Astrocyte (in vitro differentiated cells and primary cell): ENCODE data around the gene E2F1.

Experiments
- EZH2 ChIP-seq: IDR thresholded peaks from 2 replicates; pipeline ENCODE4 v1.6.1; 2012; ENCODE audit warnings: mild to moderate bottlenecking, low read length, inconsistent platforms; ENCODE audit not compliant: insufficient read depth
- TF ChIP-seq, protein P1 (sequence below): IDR thresholded peaks from 2 replicates; pipeline ENCODE4 v1.5.1; 2011; ENCODE audit warnings: low read depth, mild to moderate bottlenecking, inconsistent platforms, low read length, moderate library complexity; ENCODE audit not compliant: insufficient read depth

DNA sequence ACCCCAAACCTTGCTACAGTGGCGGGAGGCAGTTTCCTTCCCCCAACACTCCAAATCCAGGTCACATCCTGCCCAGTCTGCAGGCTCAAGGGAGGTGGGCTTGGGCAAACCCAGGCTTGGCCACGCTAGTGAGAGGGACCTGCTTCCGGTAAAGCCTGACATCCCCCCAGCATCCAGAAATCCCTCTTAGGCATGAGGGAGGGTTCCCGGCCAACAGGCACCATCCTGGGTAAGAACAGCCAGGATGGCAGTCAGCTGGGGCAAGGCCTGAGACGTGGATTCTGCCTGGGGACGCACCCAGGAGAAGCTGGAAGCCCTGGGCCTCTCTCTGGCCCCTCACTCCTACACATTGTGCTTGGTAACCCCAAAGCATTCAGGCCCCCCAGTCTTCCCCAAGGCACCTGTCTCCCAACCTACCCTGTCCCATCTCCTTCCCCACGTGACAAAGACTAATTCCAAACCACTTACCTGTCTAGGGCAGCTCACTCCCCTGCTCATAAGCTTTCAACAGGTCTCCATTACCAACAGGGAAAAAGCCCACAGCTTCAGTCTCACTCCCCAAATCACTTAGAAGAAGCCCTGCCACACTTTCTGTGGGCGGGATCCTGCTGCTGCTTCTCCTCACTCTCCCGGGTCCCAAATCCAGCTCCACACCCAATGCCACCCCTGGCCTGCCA is 22.0 kb downstream of the E2F1 start:
- TF ChIP-seq, protein P1, sequence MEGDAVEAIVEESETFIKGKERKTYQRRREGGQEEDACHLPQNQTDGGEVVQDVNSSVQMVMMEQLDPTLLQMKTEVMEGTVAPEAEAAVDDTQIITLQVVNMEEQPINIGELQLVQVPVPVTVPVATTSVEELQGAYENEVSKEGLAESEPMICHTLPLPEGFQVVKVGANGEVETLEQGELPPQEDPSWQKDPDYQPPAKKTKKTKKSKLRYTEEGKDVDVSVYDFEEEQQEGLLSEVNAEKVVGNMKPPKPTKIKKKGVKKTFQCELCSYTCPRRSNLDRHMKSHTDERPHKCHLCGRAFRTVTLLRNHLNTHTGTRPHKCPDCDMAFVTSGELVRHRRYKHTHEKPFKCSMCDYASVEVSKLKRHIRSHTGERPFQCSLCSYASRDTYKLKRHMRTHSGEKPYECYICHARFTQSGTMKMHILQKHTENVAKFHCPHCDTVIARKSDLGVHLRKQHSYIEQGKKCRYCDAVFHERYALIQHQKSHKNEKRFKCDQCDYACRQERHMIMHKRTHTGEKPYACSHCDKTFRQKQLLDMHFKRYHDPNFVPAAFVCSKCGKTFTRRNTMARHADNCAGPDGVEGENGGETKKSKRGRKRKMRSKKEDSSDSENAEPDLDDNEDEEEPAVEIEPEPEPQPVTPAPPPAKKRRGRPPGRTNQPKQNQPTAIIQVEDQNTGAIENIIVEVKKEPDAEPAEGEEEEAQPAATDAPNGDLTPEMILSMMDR: no peak
- no peak for TF ChIP-seq EZH2
